T-helper 2 cell treated with Interferon-gamma antibody and Interleukin-4, amounts not matched to agents 100 ng/mL and 5 ng/mL, for 36 hours (primary cell): Measurements from ENCODE around the gene NR3C2. TPM values are rescaled to one million over a fixed set of nuclear protein-coding genes. Genes with fewer than 3 reads are reported as not detected.
"Not testable (repeated sequence)": the region's sequence is repeated elsewhere in the genome, so short reads cannot be mapped to it uniquely, and the experiment has no call there.

Source experiments
- intact Hi-C: fragments of 100-400 bp; cut with micrococcal nuclease; formaldehyde crosslinking; loops from one replicate; pipeline ENCODE4 v1.15.1; 2023
- total RNA-seq: library from RNA; stranded (reverse); gene quantifications from 2 replicates; pipeline ENCODE4 v1.2.3, GENCODE V29; 2022

NR3C2 gene
- total RNA-seq, 1 donor from 2014 or later = 0.23 TPM

DNA sequence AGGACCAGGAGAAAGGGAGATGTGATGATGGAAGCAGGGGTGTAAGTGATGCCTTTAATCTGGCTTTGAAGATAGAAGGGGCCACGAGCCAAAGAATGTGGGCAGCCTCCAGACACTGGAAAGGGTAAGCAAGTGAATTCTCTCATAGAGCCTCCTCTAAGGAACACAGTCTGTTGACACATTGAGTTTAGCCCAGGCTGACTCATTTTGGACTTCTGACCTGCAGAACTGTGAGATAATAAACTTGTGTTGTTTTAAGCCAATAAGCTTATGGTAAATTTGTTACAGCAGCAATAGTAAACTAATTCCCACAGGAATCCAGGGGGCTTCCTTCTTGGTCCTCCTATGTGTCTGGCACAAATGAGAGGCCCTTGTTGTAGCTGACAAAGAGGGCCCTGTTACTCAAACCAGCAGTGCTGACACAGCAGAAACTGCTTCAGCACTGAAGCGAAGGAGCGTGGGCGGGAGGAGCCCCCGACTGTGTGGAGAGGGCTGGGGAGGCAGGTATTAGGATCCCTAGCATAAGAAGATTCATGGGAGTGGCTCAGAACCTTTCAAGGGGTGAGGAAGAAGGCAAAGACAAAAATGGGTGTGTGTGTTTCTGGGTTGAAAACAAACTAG, 268.7 kb downstream of the NR3C2 start:
- intact Hi-C loops = no loop called here

DNA sequence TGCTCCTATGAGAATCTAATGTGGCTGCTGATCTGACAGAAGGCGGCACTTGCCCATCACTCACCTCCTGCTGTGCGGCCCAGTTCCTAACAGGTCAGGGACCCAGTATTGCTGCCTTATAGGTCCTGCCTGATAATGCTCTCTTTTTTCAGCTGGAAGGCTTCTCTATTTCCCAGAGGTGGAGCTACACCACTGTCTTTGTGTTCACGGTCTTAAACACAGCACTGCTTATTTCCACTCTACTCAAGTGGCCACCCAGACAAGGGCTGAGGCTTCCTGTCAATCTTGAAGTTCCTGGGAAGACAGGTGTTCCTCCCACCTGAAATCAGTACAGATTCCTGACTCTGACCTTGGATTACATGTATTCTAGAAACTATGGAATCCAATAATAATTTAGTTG, 270.6 kb downstream of the NR3C2 start:
- intact Hi-C loops = no loop called here

DNA sequence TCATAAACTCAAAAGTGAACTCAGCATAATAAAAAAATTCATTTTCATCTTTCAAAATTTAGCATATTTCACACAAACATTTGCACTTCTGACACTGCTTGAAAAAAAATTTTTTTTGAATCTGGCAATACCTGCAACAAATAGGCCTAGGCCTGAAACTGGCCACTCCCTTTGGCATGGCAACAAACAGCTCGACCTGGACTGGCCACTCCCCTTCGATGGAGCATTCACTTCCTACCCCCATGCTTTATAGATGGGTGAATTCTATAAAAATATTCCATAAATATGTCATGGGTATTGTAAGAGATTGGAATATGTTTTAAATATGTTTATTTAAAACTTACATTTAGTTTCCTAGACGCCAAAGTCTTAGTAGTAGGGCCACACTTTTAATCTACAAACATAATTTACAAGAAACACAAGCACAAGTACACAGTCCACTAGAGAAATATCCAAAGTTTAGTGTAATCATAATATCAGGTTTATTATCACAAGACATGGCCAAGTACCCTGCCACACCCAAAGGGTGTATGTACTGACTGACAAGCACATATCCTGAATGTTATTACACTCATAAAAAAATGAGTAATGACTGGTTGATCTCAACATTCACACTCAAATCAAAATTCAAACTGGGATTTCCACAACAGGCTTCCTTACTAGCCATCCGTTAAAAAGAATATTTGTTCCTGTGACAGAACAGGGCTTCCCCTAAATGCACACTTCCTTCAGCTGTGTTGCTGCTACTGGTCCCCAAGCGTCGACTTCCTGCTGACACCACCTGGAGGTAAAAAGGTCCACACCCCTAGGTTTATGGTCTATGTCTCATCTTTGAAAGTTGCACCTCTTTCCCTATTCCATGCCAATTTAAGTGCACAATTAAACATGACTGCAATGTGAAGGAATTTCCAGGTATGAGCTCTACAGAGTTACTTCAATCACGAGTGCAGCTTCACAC, 271.5 kb downstream of the NR3C2 start:
- intact Hi-C loops = no loop called here

DNA sequence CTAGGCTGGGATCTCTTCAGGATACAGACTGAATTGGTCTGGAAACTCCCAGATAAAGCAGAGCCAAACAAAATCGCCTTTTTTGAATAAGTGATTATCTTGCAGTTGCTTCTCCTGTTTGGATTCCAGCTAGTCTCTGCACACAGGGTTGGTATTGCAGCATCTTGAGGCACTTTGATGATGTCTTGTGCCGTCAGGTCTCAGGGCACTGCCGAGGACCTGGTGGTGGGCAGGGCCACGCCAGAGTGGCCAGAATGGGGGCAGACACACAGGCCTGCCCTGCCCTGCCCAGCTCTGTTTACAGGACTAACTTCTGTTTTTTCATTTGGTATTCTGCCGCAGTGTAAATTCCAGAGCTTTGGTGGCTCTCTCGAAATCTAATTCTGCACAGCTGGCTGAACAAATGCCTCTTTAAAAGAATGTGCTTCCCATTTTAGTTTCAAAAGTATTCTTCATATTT, 276.1 kb downstream of the NR3C2 start:
- intact Hi-C loops = no loop called here

DNA sequence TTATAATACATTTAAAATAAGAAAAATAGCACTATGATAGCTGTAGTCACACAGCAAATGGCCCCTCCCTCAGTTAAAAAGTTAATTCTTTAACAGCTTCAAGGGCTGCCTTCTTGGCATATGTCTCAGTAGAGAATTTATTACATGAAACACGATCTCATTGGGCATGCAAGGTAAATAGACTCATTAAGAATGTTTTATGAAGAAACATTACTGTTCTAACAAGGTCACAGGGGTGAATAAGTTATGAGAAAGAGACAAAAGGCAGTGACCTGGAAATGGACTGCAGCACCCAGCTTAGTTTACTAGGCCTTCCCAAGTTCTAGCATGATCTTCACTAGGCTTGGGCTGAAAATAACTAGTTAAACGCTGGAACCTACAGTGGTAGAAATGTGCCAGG, 277.7 kb downstream of the NR3C2 start:
- intact Hi-C loops = no loop called here

DNA sequence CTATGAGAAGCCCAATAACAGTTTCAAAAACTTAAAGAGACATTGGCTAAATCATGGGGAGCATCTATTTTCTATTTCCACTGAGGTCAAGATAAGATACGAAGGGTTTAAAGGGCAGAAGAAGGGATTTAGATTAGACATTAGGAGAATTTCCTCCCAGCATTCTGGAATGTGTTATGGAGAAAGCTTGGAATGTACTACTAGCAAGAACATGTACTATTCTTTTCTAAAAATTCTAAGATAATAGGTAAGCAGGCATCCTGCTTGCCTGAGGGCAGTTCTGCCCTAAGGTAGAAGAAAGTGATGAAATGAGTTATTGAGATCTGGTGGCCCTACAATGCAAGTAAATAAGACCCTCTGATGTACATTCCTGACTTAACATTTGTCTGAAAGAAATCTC, 279.2 kb downstream of the NR3C2 start:
- intact Hi-C loops = no loop called here

DNA sequence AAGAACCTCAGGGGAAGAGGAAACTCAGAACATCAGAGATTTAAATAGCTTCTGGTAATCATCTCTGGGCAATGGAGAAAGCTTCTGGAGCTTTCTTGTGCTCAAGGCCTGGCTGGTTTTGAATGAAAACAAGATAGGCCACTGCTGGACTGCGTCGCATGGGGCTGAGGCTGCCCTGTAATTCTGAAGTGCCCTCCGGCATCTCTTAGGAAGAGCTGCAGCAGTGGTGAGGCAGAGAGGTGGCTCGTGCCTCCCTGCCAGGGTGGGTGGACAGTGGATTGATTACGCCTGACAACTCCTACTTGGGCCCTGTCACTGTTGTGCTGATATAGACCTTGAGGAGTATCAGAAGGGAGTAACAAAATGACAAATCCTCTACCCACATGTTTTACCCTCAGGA, 279.7 kb downstream of the NR3C2 start:
- intact Hi-C loops = no loop called here

DNA sequence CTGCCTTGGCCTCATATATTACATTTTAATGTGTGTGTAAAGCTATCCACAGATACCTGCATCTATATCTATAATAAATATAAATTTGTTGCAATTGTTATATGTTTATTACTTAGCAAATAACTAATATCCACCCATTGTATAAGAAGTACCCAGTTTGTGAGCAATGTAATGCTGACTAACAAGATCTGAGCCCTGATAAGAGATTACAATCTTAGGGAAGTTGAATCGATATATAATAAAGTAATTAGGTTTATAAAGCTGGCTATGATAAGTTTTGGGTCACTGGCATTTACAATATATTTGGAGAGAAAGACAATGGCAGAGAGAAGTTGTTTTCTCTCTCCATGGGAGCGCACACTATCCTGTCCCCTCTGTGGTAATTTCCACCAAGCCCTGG, 280.6 kb downstream of the NR3C2 start:
- intact Hi-C loops = no loop called here

DNA sequence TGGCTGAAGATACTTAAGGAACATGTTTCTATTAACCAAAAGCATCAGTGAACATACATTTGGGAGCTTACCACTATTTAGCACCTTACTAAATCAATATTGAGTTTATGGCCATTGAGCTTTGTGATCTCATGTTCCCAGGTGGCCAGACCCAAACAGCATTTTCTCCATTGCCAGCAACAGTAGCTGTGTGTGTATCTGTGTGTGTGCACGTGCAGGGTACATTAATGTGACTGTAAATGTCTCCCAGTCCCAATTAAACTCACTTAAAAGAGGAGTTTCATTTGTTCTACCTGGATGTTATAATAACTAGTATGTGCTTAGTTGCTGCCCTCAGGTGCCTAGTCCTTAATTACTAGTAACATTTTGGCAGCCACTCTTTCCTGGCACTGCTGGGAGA, 282.4 kb downstream of the NR3C2 start:
- intact Hi-C loops = no loop called here

DNA sequence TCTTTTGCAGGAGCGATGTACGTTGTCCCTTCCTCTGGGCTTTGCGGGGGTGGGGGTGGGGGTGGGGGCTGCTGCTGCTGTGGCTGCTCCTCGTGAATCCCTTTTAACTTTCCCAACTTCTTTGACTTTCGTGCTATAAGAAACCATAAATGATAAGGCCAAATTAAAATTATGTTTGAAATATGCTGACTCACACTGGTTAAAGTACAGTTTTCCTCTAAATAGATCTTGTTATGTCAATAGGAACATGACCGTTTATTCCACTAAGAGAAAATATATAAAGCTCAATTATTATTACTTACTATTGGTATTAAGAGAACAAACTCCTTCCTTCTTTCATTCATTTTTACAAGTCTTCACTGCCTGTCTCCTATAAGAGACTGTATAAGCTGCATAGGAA, 287.4 kb downstream of the NR3C2 start:
- intact Hi-C loops = no loop called here

DNA sequence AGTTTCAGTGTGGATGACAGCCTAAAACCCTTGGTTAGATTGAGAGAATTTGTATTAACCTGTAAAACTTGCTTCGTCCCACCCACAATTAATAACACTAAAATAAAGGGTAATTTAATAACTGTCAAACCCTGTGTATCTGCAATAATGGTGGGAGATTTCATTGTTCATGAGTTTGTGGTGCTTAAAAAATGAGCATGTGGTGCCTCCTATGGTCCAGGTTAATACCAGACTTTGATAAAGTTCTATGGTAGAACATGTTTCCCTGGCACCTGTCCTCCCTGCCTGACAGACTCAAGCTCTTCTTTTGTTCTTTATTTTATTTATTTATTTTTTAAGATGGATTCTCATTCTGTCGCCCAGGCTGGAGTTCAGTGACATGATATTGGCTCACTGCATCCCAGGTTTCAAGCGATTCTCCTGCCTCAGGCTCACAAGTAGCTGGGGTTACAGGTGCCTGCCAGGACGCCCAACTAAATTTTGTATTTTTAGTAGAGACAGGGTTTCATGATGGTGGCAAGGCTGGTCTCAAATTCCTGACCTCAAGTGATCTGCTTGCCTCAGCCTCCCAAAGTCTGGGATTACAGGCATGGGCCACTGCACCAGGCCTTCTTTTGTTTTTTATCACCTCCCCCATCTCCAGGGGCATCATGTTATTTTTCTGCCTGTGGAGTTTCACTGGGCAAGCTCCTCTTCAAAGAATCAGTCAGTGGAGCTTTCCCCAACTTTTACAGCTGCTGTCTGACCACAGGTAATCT, 289.2 kb downstream of the NR3C2 start:
- intact Hi-C loops = no loop called here

DNA sequence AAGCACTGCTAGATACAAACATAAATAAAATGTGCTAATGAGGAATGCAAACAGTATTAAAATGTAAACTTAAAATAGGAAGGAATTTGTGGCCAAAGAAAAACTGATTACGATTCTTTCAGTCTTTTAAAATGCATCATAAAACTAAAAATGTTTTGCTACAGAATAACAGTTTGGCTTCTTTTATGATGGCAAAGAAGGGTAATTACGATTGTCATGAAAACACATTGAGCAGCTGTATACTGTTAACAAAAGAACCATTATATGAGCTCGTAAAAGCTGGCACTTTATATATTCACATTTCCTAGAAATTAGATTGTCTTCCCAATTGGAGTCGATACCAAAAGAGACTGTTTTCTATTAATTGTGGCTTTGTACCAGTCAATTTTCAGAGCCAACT, 290.4 kb downstream of the NR3C2 start:
- intact Hi-C loops = no loop called here

DNA sequence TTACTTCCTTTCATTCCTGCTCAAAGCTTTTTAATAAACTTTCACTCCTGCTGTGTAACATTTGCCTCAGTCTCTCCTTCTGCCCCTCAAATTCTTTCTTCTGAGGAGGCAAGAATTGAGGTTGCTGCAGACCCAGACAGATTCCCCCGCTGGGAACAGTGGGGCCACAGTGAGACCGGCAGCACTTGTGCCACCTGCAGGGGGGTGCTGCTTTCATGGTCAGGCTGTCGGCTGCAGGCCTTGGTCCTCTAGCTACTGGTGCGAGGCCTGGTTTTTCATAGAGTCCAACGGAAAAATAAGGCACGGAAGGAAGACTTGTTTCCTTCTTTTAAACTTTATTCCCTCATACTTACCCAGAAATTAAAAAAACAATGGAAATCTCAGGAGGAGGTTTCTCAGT, 296.7 kb downstream of the NR3C2 start:
- intact Hi-C loops = no loop called here

DNA sequence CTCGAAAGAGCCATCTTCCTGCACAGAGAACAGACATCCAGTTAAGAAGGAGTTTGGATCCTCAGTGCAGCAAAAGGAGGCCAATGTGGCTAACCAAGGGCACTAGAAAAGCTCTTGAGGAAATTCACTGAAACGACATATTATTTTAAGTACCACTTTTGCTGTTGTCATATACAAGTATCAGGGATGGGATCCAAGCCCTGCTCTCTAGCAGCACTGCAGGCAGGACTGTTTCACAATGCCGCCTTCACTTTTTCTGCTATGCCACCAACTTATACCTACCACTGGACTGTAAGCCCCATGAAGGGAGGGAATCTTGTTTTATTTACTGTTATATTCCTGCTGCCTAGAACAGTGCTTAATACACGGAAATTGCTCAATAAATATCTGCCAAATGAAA, 299.0 kb downstream of the NR3C2 start:
- intact Hi-C loops = no loop called here

DNA sequence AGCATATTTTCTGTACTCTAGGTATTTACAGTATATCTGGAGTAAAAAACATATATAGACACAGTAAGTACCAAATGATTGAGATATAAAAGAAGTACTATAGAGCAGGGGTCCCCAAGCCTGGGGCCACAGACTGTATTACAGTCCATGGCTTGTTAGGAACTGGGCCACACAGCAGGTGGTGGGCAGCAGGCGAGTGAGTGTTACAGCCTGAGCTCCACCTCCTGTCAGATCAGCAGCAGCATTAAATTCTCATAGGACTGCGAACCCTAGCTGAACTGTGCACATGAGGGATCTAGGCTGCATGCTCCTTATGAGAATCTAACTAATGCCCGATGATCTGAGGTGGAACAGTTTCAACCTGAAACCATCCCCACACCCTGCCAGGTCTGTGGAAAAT, 300.7 kb downstream of the NR3C2 start:
- intact Hi-C loops = no loop called here

DNA sequence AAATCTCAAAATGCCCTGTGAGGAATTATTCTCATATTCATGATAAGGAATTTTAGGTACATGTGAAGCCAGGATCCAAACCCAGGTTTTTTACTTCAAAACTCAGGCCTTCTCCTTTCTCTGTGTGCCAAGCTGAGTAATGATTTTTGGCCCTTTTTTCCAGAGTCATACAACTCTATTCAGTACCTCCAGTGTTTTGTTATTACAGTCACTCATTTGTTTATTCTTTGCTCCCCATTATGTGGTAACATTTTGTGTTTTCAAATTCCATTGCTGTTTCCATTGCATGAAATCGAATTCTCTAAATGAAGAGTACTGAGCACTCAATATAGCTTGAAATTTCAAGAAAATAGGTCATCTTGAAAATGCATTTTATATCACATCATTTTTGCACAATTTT, 315.4 kb downstream of the NR3C2 start:
- intact Hi-C loops = no loop called here

DNA sequence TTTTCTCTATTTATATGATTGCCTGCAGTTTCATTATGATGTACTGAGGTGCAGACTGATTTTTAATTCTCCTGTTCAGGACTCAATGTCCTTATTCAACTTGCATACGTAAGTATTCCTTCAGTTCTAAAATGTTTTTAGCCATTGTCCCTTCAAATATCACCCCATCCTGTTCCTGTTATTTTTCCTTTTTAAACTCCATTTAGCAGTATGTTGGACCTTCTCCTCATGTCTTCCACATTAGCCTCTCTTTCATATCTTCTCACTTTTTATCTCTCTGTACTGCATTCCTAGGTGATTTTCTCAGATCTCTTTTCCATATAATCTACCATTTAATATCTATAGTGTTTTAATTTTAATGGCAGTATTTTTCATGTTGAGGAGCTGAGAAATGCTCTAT, 317.7 kb downstream of the NR3C2 start:
- intact Hi-C loops = no loop called here

DNA sequence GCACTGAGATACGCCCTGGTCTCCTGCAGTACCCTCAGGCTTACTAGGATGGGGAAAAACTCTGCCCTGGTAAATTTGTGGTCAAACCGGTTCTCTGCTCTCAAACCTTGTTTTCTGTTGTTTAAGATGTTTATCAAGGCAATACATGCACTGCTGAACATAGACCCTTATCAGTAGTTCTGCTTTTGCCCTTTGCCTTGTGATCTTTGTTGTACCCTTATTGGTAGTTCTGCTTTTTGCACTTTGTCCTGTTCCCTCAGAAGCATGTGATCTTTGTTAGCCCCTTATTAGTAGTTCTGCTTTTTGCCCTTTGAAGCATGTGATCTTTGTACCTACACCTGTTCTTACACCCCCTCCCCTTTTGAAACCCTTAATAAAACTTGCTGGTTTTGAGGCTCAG, 319.1 kb downstream of the NR3C2 start:
- intact Hi-C loops = not testable (repeated sequence)

DNA sequence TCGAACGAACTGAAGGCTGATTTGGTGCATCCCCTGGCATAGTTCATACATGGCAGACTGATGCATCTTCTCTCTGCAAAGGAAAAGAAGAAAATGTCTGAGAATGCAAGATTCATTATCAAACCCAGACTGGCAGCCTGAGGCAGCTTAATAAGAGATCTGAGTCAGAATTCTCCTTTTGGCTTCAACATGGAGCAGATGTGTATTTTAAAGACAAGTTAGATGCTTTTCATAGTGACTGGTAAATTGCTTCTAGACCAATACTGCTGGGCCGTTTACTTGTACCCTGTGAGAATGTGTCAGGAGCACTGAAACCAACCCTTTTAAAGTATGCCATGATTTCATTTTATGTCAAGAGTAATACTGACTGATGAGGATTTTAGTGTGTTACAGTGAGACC, 322.0 kb downstream of the NR3C2 start:
- intact Hi-C loops = no loop called here

DNA sequence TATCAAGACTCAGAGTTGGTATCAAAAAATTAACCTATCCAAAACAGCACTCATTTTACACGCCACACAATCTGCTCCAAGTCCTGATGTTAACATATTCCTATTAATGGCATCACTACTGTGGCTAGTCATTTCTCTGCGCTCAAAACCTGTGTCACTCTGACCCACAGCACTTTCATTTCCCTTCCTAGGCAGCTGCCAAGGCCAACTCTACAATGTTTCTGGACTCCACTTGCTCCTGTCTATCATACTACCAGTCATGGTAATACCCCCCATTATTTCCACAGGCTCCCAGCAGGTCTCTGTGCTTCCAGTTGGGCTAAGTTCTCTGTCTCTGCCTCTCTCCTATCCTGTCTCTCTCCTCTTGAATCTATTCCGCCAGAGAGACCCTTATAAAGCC, 323.6 kb downstream of the NR3C2 start:
- intact Hi-C loops = no loop called here

DNA sequence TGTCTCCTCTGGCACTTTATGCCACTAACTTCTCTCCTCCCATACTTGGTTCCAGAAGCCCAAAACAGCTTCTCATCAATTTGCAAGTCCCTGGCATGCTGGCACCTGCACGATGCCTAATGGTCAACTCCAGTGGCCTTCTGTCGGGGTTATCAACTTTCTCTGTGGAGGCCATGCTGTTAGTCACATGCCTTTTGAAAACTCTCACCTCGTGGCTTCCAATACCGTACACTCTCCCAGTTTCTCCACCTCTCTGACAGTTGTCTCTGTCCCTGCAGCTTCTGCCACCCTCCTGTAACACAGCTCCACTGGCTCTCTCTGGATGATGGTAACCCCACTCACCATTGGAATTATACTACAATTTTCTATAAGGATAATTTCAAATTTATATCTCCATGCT, 324.0 kb downstream of the NR3C2 start:
- intact Hi-C loops = no loop called here

DNA sequence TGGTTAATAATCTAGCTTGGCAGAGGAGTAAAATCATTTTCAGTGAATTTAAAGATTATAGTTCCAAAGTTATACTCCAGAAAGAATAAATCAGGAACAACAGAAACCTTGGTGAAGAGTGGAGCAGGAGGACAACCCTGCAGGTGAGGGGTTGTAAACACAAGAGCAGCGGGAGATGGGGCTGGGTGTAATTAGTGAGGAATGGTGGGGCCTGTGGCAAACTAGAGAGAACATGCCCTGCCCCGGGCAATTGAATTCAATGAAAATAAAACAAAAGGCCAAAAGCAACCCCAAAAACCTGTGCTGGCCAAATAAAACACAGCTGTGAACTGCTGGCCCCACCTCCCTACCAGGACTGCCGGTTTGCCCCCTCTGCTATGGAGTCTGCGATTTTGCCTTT, 325.2 kb downstream of the NR3C2 start:
- intact Hi-C loops = no loop called here
